Suppressor macrophage treated with lipopolysaccharide for 4 hours (primary cell): Measurements from ENCODE around the gene TPI1.
"Not testable (repeated sequence)": the region's sequence is repeated elsewhere in the genome, so short reads cannot be mapped to it uniquely, and the experiment has no call there.

Source experiments
- DNase-seq: peaks from one replicate; pipeline ENCODE4 v3.0.0-alpha.2; 2020

TPI1 gene

GRCh38 chr12:6849427-6849826 is 17.9 kb upstream of the TPI1 start:
- no peak for DNase-seq

GRCh38 chr12:6849976-6850560 is 17.3 kb upstream of the TPI1 start:
- DNase-seq = no peak

DNA sequence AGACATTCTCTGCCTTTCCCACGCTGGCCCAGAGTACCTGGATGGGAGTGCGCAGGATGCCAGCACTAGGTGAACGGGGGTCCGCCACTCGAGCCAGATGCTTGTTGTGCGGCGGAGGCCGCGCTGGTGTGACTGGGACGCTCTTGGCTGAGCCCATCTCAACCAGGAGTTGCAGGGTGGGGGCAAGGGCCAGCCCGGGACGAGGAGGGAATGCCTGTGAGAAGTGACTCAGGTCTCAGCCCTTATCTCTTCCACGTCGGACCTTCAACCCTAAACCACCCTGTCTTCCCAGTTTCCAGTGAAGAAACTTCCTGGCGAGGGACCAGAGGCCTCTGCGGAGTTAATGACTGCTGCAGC is 16.6 kb upstream of the TPI1 start:
- no peak for DNase-seq

DNA sequence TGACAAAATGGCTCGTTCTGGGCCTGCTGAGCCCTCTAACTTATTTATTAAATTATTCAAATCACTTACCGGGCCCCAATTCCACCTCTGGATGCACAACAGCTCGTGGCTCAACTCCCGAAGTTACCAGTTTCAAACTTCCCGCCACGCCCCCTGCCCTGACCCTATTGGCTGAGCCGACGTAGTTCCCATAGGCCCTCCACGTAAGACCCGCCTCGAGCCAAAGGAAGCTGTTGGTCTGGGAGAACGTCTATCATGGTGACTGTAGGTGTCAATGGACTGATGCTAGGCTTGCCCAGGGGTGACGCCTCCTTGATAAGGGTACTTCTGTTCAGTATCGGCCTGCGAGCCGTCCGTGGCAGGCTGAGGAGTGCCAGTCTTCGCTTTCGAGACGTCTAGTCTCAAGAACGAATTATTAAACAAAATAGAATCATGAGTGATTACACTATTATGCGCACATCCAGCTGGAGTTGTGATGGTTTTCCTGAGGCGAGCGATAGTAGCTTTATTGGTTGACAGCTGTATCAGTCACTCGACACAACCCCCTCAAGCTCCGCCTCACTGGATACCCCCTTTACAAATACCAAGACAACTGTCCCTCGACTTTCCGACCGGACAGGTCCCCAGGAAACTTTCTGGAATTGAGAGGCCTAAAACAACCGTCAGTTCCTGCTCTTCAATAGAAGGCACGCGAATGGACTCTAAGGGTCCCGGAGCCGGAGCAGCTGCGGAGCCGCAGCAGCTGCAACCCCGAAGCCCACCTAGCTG is 16.0 kb upstream of the TPI1 start, which contains the start of gene CDCA3:
Gene CDCA3, minus strand, starts transcription at position 134 of the 768 bp plus-strand sequence. CDS start 334 bp downstream, outside the sequence.
- DNase-seq = peak; percentile 98

DNA sequence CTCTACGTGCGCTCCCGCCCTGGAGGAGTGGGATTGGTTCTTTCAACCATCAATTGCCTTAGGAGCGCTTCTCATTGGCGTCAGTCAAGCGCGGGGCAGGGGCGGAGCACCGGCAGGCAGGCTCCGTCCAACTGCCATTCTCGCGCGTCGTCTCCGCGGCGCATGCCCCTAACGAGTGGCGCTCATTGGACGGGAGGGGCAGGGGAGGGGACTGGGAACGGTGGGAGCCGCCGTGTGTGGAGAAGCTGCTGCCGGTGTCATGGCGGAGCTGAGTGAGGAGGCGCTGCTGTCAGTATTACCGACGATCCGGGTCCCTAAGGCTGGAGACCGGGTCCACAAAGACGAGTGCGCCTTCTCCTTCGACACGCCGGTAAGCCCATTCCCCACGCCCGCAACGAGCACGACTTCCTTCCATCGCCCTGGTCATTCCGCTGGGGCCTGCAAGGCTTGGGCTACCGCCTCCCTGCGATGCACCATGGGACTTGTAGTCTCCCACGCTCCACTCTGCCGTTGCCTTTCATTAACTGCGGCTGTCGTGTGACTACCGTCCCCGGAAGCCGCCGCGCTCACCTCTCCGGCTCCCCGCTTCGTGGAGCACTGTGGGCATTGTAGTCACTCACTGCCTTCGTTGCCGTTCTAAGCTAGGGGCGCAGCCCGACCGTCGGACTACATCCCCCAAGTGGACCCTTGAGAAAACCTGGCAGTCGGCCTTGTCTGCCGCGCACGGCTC is 15.2 kb upstream of the TPI1 start, which contains the start of gene USP5:
Gene USP5, plus strand, starts transcription at position 230 of the 730 bp plus-strand sequence. Its CDS starts 30 bp downstream, at position 260.
- peak; percentile 100 for DNase-seq

GRCh38 chr12:6852651-6853354 is 14.5 kb upstream of the TPI1 start:
- no peak for DNase-seq

GRCh38 chr12:6853626-6854025 is 13.7 kb upstream of the TPI1 start:
- DNase-seq = no peak

GRCh38 chr12:6854036-6854435 is 13.3 kb upstream of the TPI1 start:
- no peak for DNase-seq

GRCh38 chr12:6855322-6855721 is 12.0 kb upstream of the TPI1 start:
- DNase-seq = no peak

DNA sequence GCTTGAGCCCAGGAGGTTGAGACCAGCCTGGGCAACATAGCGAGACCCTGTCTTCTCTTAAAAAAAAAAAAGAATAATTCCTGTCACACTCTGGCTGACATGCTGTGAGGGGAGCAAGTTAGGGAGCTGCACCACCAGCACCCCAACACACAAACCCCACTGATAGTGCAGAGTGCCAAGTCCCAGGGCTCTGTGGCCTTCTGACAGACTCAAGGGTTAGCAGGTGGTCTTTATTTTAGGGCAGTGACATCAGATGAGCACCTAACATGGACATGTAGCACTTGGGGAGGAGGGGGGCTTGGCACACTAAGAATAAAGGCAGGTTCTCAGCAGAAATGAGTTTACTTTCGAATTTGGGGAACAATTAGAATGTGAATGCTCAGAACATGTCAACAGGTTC is 8.5 kb upstream of the TPI1 start:
- DNase-seq = no peak

DNA sequence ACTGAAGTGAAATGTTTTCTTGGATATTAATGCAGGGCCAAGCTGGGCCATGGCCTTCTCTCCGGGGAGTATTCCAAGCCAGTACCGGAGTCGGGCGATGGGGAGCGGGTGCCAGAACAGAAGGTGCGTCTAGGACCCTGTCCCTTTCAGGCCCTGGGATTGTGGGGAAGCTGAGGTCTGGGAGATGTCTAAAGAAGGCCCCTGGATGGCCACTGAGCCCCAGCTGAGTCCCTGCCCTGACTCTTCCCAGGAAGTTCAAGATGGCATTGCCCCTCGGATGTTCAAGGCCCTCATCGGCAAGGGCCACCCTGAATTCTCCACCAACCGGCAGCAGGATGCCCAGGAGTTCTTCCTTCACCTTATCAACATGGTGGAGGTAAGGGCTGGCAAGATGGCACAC is 7.2 kb upstream of the TPI1 start:
- DNase-seq = no peak

- DNase-seq = no peak
Measured at GRCh38 chr12:6860942-6861341, 6.4 kb upstream of the TPI1 start.

GRCh38 chr12:6861391-6861790 is 5.9 kb upstream of the TPI1 start:
- no peak for DNase-seq

GRCh38 chr12:6863033-6863432 is 4.3 kb upstream of the TPI1 start:
- no peak for DNase-seq

DNA sequence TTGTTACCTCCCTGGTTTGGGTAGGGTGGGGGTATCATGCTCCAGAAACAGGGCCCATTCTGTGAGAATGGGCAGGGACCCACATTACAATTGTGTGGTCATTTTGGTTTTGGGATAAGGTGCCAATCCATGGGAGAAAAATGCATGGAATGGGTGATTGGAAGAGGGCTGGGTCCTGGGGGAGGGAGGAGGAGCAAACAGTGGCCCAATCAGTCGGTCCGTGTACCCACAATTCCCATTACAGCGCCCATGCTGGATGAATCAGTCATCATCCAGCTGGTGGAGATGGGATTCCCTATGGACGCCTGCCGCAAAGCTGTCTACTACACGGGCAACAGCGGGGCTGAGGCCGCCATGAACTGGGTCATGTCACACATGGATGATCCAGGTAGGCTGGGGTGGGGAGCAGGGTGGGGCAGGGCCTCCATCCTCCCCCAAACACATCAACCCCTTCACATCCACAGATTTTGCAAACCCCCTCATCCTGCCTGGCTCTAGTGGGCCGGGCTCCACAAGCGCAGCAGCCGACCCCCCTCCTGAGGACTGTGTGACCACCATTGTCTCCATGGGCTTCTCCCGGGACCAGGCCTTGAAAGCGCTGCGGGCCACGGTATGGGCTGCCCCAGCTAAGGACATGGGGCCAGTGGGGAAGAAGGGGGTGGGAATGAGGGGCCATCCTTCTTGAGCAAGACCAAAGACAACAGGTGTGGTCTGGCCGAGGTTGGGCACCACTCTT is 3.6 kb upstream of the TPI1 start:
- no peak for DNase-seq

- DNase-seq = not testable (repeated sequence)
Measured at GRCh38 chr12:6865307-6865706, 2.0 kb upstream of the TPI1 start.

GRCh38 chr12:6866163-6866919 is 990 bp upstream of the TPI1 start:
- no peak for DNase-seq

GRCh38 chr12:6866920-6867412 is 365 bp upstream of the TPI1 start:
- no peak for DNase-seq

DNA sequence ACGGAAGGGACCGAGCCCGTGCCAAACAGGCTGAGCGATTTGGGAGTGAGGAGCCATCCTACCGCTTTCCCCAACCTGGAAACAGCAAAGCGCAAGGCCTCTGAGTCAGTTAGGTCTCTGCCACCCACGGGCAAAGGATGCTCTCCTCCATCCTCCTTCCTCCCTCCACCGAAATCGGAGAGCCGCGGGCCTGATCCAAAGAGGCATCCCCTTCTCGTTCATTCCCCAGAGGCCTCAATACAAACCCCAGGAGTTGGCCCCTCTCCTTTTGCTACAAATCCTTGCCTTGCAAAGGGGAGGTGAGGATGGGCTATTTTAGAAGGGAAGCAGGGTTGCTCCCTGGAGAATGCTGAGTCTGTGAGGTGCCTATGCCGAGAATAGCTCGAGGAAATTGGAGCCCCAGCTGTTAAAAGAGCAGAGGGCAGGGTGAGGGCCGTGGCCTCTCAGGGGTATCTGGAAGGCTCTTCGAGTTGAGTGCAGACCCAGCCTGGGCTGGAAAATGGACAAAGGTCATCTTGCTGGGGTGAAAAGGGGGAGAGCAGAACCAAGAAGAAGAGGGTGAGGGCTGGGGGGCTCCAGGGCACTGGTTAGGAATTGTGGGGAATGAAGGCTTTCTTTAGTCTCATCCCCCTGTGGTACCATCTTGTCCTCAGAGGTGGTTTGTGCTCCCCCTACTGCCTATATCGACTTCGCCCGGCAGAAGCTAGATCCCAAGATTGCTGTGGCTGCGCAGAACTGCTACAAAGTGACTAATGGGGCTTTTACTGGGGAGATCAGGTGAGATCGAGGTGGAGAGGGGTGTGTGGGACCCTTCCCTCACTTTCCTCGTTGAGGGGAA is 1.1 kb downstream of the TPI1 start:
- no peak for DNase-seq
